ENCODE results near the gene MAN2B1.

DNA sequence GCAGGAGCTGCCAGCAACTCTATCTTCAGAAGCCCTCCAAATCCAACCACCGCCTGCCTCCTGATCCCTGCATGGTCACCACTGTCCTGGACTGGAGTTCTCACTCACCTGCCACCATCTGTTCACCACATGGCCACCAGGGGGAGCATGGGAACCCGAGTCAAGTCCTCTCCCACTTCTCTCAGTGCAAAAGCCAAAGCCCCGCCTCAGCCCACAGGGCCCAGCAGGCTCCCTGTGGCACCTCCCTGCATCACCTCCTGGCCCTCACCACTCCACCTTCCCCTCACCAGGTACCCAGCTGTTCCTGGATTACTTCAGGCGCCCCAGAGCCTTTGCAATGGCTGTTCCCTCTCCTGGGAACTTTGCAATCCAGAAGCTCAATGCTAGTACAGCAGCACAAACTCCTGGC lies 9.8 kb upstream of the MAN2B1 start:
- TF ChIP-seq CTCF (IDR thresholded peaks at IDR 0.05; ENCODE audit: control extremely low read depth in 1 of 3, insufficient read depth in 1 of 3, low read depth in 1 of 3, low read length in 3 of 3) (peak; percentile 82 to 97 (median 94)), CBX5 (IDR thresholded peaks at IDR 0.05; ENCODE audit: low read depth, low read length) (no peak), POLR2A (IDR thresholded peaks at IDR 0.05; ENCODE audit: control extremely low read depth in 1 of 2, low read depth in 2 of 2, low read length in 2 of 2) (no peak), CHD2 (IDR thresholded peaks at IDR 0.05; ENCODE audit: low read length) (no peak), TCF12 (IDR thresholded peaks at IDR 0.05; ENCODE audit: low read depth, low read length) (no peak), POLR2AphosphoS5 (IDR thresholded peaks at IDR 0.05; ENCODE audit: low read depth, low read length) (peak; percentile 57; the same call in 1 of the 2 replicates), ATF3 (IDR thresholded peaks at IDR 0.05; ENCODE audit: insufficient read depth, low read depth, low read length) (no peak), EZH2 (IDR thresholded peaks at IDR 0.05; ENCODE audit: low read depth, low read length, severe bottlenecking) (no peak), SP2 (IDR thresholded peaks at IDR 0.05; ENCODE audit: low read length) (no peak), ZNF274 (IDR thresholded peaks at IDR 0.05; ENCODE audit: borderline replicate concordance, extremely low read depth, low read length) (no peak), TAF1 (IDR thresholded peaks at IDR 0.05; ENCODE audit: low read depth, low read length) (0 out of 2 replicates have a peak, but pooled peaks have one; percentile 20), EP300 (IDR thresholded peaks at IDR 0.05; ENCODE audit: borderline replicate concordance in 1 of 2, low read depth in 2 of 2, low read length in 2 of 2) (no peak)
